ENCODE results near the gene HBA2. TPM values are rescaled to one million over a fixed set of nuclear protein-coding genes. Genes with fewer than 3 reads are reported as not detected.
"Not testable (repeated sequence)": the region's sequence is repeated elsewhere in the genome, so short reads cannot be mapped to it uniquely, and the experiment has no call there.

Gene HBA2
- total RNA-seq, 2 donors from 2014 or later, result 50.7 to 136 TPM

- ATAC-seq (no peak), DNase-seq (no peak)
- intact Hi-C loops (cut with DNase I), result loop anchor here in 1 of 2 donors (5.0 kb wide), 1 partner anchor 76 kb away; no protein-coding TSS in a partner anchor
Measured at GRCh38 chr16:183005-183404, 10.3 kb downstream of the HBA2 start.

- no peak for ATAC-seq
- no peak for DNase-seq
- intact Hi-C loops (cut with DNase I), result no loop called here
Measured at GRCh38 chr16:185213-185612, 12.5 kb downstream of the HBA2 start.

GRCh38 chr16:185691-186090, 13.0 kb downstream of the HBA2 start:
- DNase-seq (no peak), ATAC-seq (no peak)

GRCh38 chr16:187330-187729, 14.7 kb downstream of the HBA2 start:
- intact Hi-C loops (cut with DNase I), result no loop called here
- DNase-seq (no peak), ATAC-seq (no peak)

More at GRCh38 chr16:185691-186090, 13.0 kb downstream of the HBA2 start:
- intact Hi-C loops (cut with DNase I), result no loop called here

GRCh38 chr16:188674-189073, 16.0 kb downstream of the HBA2 start:
- DNase-seq (no peak), ATAC-seq (no peak)
- intact Hi-C loops (cut with DNase I), result no loop called here

GRCh38 chr16:189604-190186, 17.0 kb downstream of the HBA2 start:
- DNase-seq (no peak), ATAC-seq (no peak)
- intact Hi-C loops (cut with DNase I), result no loop called here

GRCh38 chr16:191831-192230, 19.2 kb downstream of the HBA2 start:
- DNase-seq (no peak), ATAC-seq (no peak)
- intact Hi-C loops (cut with DNase I), result no loop called here

GRCh38 chr16:192686-193085, 20.0 kb downstream of the HBA2 start:
- no peak for ATAC-seq
- DNase-seq, result no peak
- intact Hi-C loops (cut with DNase I), result no loop called here

- ATAC-seq (no peak), DNase-seq (no peak)
- intact Hi-C loops (cut with DNase I), result no loop called here
Measured at GRCh38 chr16:193441-193840, 20.8 kb downstream of the HBA2 start.

- ATAC-seq (no peak), DNase-seq (no peak)
- intact Hi-C loops (cut with DNase I), result no loop called here
Measured at GRCh38 chr16:194516-194915, 21.8 kb downstream of the HBA2 start.

GRCh38 chr16:200388-200787, 27.7 kb downstream of the HBA2 start:
- peak in 1 of 2 donors; percentile 61 for ATAC-seq
- intact Hi-C loops (cut with DNase I), result no loop called here
- no peak for DNase-seq

GRCh38 chr16:203246-203645, 30.6 kb downstream of the HBA2 start:
- intact Hi-C loops (cut with DNase I), result no loop called here
- DNase-seq (no peak), ATAC-seq (peak in 1 of 2 donors; percentile 49)

- DNase-seq; ATAC-seq; intact Hi-C loops (cut with DNase I): not testable (repeated sequence)
Measured at GRCh38 chr16:204046-204445, 31.4 kb downstream of the HBA2 start.

- ATAC-seq; intact Hi-C loops (cut with DNase I); DNase-seq: not testable (repeated sequence)
Measured at GRCh38 chr16:209359-209758, 36.7 kb downstream of the HBA2 start.

- intact Hi-C loops (cut with DNase I); DNase-seq: not testable (repeated sequence)
- peak; percentile 13 to 65 for ATAC-seq
Measured at GRCh38 chr16:211631-212180, 39.0 kb downstream of the HBA2 start.

GRCh38 chr16:212999-213398, 40.3 kb downstream of the HBA2 start:
- ATAC-seq (peak in 1 of 2 donors; percentile 65), DNase-seq (no peak)
- intact Hi-C loops (cut with DNase I), result no loop called here

GRCh38 chr16:220021-220420, 47.3 kb downstream of the HBA2 start:
- intact Hi-C loops (cut with DNase I), result no loop called here
- no peak for ATAC-seq

More at GRCh38 chr16:220021-220420, 47.3 kb downstream of the HBA2 start:
- no peak for DNase-seq

Measured in left cardiac atrium (tissue), 4 donors.